Tibial artery (tissue), 4 donors: ENCODE results near the gene STK38.

Experiments used
- DNase-seq, 2 donors: peaks; one replicate each; pipeline ENCODE4 v3.0.0-alpha.2; 2019
- H3K27ac ChIP-seq, 2 donors: fragments of 200-600 bp; sonication (generic) in 1 of 2; 1 replicate in 1 of 2; 2 replicates in 1 of 2; pipeline ENCODE4 v1.5.1; 2018 to 2019; ENCODE audit warnings: mild to moderate bottlenecking in 1 of 2
- H3K27me3 ChIP-seq, 2 donors: fragments of 200-600 bp; sonication (generic) in 1 of 2; one replicate each; pipeline versions ENCODE4 v1.5.1 to v1.6.0; 2016 to 2019
- H3K36me3 ChIP-seq, 3 donors: fragments of 200-600 bp; sonication (generic) in 2 of 3; one replicate each; pipeline ENCODE4 v1.5.1; 2016 to 2019; ENCODE audit warnings: mild to moderate bottlenecking in 2 of 3
- H3K4me1 ChIP-seq, 4 donors: fragments of 200-600 bp; sonication (generic) in 2 of 4; 1 replicate in 3 of 4; 2 replicates in 1 of 4; pipeline ENCODE4 v1.5.1; 2016 to 2019
- H3K4me3 ChIP-seq, 2 donors: fragments of 200-600 bp; sonication (generic) in 1 of 2; 1 replicate in 1 of 2; 2 replicates in 1 of 2; pipeline ENCODE4 v1.5.1; 2018 to 2019; ENCODE audit warnings: mild to moderate bottlenecking in 2 of 2
- H3K9me3 ChIP-seq, 3 donors: fragments of 200-600 bp; sonication (generic) in 1 of 3; one replicate each; pipeline ENCODE4 v1.5.1; 2016 to 2019
- intact Hi-C: fragments of 100-400 bp; cut with DNase I; formaldehyde crosslinking; loops from one replicate; pipeline ENCODE4 v1.15.0; 2023; ENCODE audit warnings: low total_unique reads
- TF ChIP-seq, protein P1 (sequence below), 2 experiments: fragments of 200-600 bp in 1 of 2; fragments of 450-650 bp in 1 of 2; IDR thresholded peaks; one replicate each; pipeline ENCODE4 v1.5.1; 2017 to 2019; ENCODE audit warnings: antibody characterized with exemption in 2 of 2, mild to moderate bottlenecking in 1 of 2, moderate library complexity in 1 of 2

The STK38 gene

DNA sequence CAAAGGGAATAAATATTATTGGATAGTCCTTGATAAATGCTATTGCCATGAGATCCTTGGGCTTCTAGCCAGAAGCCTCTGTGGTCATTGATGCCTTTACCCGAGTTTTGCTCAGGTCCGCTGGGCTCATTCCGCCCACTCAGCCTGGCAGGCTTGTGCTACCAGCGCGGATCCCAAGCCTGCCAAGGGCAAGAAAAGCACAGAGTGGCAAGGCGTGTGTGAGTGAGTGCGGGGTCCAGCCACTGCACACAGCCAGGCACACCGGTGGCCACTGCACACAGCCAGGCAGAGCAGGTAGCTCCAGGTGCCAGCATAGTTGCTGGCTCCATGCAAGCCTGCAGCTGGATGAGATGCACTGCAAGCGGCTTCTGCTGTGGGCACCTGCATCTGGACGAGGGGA lies 38.7 kb downstream of the STK38 start:
- Histone ChIP-seq H3K27me3 (no peaks in the 10 kb centered on the region), H3K9me3 (no peaks in the 10 kb centered on the region), H3K4me1 (no peaks in the 10 kb centered on the region), H3K36me3 (peaks cover 19 to 84% (median 52%) of the 10 kb centered on the region in 3 donors), H3K27ac (no peak overlapping the region), H3K4me3 (no peak overlapping the region)
- TF ChIP-seq, protein P1, sequence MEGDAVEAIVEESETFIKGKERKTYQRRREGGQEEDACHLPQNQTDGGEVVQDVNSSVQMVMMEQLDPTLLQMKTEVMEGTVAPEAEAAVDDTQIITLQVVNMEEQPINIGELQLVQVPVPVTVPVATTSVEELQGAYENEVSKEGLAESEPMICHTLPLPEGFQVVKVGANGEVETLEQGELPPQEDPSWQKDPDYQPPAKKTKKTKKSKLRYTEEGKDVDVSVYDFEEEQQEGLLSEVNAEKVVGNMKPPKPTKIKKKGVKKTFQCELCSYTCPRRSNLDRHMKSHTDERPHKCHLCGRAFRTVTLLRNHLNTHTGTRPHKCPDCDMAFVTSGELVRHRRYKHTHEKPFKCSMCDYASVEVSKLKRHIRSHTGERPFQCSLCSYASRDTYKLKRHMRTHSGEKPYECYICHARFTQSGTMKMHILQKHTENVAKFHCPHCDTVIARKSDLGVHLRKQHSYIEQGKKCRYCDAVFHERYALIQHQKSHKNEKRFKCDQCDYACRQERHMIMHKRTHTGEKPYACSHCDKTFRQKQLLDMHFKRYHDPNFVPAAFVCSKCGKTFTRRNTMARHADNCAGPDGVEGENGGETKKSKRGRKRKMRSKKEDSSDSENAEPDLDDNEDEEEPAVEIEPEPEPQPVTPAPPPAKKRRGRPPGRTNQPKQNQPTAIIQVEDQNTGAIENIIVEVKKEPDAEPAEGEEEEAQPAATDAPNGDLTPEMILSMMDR (IDR thresholded peaks at IDR 0.05) = no peak
- intact Hi-C loops = no loop called here
- no peak for DNase-seq

DNA sequence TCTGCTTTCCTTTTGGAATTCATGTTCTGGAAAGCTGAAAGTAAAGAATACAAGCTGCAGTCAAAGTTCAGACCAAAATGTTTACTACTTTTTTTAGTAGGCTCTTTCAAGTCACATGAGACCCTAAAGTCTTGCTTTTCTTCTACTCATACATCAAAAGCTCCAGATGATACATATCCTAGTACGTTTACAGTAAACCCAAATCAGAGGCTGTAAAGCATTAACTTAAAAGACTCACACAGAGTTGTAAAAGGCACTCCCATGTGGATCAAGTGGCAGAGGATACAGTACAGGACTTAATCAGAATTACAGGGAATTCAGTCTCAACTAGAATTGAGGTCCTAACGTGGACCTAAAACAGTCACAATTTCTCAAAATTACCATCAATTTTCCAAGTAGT lies 40.7 kb downstream of the STK38 start:
- Histone ChIP-seq H3K36me3 (peaks cover 17 to 65% (median 43%) of the 10 kb centered on the region in 3 donors), H3K27me3 (no peaks in the 10 kb centered on the region), H3K27ac (no peak overlapping the region), H3K4me3 (no peak overlapping the region), H3K9me3 (no peaks in the 10 kb centered on the region), H3K4me1 (no peaks in the 10 kb centered on the region)
- TF ChIP-seq, protein P1 (IDR thresholded peaks at IDR 0.05) = no peak
- no peak for DNase-seq
- intact Hi-C loops = no loop called here

DNA sequence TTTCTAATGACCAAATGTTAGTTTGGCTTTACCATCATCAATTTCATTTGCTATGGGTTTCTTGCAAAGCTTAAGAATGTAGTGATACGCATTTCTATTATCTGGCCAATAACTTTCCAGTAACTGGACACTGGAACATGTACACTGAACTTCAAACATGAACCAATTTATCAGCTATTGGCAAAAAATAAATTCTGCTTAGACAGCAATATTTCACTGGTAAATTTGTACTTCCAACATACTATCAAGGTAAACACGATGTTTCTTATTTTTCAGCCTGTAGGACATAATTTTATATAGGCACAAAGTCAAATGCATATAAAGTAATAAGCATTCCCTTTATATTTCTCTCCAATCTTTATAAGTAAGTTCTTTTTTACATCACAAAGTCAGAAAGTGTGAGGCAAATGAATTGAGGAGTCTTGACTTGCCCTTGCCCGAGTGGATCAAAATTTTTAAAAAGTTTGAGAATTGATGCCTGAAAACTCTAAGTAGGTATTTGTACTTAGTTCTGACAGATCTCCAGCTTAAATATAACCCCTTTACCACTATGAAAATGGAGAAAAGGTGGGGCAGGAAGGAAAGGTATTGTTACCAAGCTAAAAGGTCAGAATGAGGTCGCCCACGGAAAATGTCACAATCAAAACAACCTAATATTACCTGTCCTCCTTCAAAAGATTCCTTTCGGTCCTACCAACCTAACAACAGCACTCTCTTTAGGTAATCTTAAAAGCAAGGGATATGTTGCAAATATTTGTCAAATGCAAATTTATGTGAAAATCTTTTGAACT lies 41.3 kb downstream of the STK38 start:
- Histone ChIP-seq H3K27ac (no peak overlapping the region), H3K27me3 (no peaks in the 10 kb centered on the region), H3K9me3 (no peaks in the 10 kb centered on the region), H3K4me1 (no peaks in the 10 kb centered on the region), H3K36me3 (peaks cover 10 to 60% (median 36%) of the 10 kb centered on the region in 3 donors), H3K4me3 (no peak overlapping the region)
- intact Hi-C loops = no loop called here
- TF ChIP-seq, protein P1 (IDR thresholded peaks at IDR 0.05) = no peak
- no peak for DNase-seq

DNA sequence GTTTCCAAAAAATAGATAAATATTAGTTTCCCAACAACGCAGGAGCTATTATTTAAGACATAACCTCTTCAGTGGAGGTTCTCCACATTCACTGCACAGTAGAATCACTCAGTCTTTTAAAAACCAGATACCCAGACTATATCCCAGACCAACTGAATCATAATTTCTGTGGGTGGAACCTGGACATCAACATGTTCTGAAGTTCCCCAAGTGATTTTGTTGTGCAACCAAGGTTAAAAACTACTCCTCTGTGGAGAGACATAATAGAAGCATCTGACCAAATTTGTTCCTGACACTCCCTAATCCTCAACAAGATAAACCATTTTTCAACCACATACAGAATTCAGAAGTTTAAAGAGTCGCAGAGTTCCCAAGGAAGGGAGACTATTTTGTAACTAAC lies 42.3 kb downstream of the STK38 start:
- no peak for DNase-seq

DNA sequence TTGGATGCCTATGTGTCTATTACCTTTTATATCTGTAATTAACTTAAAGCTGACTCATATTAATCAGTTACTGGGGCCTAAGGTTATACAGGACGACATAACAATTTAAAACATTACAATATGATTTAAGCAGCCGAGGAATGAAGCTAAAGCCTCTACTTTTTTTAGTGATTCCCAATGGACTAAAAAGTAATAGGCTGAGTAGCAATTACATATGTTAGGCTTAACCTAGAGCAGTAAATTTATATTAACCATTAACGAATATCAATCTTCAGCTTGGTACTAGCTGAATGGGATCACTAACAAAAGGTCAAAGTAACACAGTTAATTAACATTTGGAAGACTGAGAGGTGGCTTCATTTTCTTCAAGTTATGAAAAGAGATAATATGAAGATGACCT lies 43.1 kb downstream of the STK38 start:
- DNase-seq = no peak
- Histone ChIP-seq H3K4me3 (no peak overlapping the region), H3K27me3 (no peaks in the 10 kb centered on the region), H3K4me1 (no peaks in the 10 kb centered on the region), H3K9me3 (no peaks in the 10 kb centered on the region), H3K27ac (no peak overlapping the region), H3K36me3 (peaks cover 10 to 58% (median 32%) of the 10 kb centered on the region in 3 donors)
- TF ChIP-seq, protein P1 (IDR thresholded peaks at IDR 0.05) = no peak
- intact Hi-C loops = no loop called here

More for the DNA sequence above, 42.3 kb downstream of the STK38 start:
- peaks cover 10 to 55% (median 32%) of the 10 kb centered on the region in 3 donors for H3K36me3 ChIP-seq
- no peak overlapping the region for H3K4me3 ChIP-seq
- no peaks in the 10 kb centered on the region for H3K27me3 ChIP-seq
- TF ChIP-seq, protein P1 (IDR thresholded peaks at IDR 0.05) = no peak
- no peaks in the 10 kb centered on the region for H3K4me1 ChIP-seq
- intact Hi-C loops = no loop called here
- H3K9me3 ChIP-seq = no peaks in the 10 kb centered on the region
- no peak overlapping the region for H3K27ac ChIP-seq
